HG02884 (cell line): ENCODE measurements around the gene GPR78.
A peak's percentile ranks its signal among the peaks of the same experiment; 100 is the strongest.

Experiments used
- ATAC-seq: cut with Tn5 transposase; IDR thresholded peaks from one replicate; pipeline ENCODE4 v1.9.1; 2021; ENCODE audit warnings: mild to moderate bottlenecking, moderate library complexity; ENCODE audit not compliant: unreplicated experiment

Gene GPR78

GRCh38 chr4:8585721-8586212, 5.6 kb downstream of the GPR78 start:
- ATAC-seq: no peak

GRCh38 chr4:8586246-8586645, 6.1 kb downstream of the GPR78 start:
- no peak for ATAC-seq

GRCh38 chr4:8586671-8587468, 6.7 kb downstream of the GPR78 start:
- no peak for ATAC-seq

GRCh38 chr4:8587469-8588195, 7.4 kb downstream of the GPR78 start:
- ATAC-seq: no peak

DNA sequence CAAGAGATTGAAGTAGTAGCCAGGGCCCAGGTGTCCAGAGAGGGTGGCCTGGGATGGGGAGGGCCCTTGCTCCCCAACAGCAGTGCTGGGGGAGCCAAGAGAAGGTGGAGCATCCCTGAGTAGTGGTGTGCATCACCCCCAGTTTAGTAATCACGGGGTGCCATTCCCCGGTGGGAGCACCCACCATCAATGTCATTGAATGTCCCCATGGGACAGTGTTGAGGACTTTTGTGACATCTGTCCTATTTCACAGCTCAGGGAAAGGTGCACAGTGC, 7.9 kb downstream of the GPR78 start:
- no peak for ATAC-seq

- no peak for ATAC-seq
Observed at GRCh38 chr4:8589336-8589735, 9.1 kb downstream of the GPR78 start.

GRCh38 chr4:8589823-8590545, 9.8 kb downstream of the GPR78 start:
- ATAC-seq: no peak

GRCh38 chr4:8590546-8590880, 10.3 kb downstream of the GPR78 start:
- no peak for ATAC-seq

GRCh38 chr4:8591114-8591513, 10.9 kb downstream of the GPR78 start:
- ATAC-seq: no peak

GRCh38 chr4:8591626-8592365, 11.6 kb downstream of the GPR78 start:
- ATAC-seq: no peak

DNA sequence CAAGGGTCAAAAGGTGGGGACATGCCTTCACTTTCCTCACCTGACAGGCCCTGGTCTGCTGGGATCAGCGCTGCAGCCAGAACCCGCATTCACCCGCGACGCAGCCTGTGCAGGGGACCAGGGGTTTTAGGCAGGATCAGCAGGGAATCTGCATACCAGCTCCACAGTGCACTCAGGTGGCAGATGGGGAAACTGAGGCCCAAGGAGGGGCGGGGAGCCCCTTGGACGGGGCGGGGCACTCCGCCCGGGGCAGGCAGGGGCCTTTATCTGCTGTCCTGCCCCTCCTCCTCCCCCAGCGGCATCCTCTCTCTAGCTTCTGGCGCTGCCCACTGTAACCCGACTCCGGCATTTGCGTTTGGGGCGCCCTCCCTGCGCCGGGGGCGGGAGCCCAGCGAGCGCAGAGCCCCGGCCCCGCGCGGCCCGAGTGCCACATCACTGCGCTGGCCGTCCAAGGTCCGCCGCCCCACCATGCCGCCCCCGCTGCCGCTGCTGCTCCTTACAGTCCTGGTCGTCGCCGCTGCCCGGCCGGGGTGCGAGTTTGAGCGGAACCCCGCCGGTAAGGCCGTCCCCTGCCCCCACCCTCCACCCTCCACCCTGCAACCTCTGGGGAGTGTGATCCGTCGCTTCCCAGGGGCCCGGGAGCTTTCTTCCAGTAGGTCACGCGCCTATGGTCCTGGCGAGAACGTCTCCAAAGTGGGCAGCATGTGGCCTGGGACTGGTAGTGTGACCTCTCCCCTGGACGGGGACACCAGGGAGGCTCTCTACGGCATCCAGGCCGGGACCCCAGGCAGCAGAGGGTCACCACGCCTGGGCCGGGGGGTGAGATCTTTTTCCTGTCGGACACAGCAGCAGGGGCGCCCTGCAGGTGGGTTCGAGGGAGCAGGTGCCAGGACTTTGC, 12.4 kb downstream of the GPR78 start, which contains the start of gene CPZ:
Gene CPZ, plus strand, starts transcription at position 400 of the 898 bp plus-strand sequence. Its CDS starts 69 bp downstream, at position 469.
- no peak for ATAC-seq

DNA sequence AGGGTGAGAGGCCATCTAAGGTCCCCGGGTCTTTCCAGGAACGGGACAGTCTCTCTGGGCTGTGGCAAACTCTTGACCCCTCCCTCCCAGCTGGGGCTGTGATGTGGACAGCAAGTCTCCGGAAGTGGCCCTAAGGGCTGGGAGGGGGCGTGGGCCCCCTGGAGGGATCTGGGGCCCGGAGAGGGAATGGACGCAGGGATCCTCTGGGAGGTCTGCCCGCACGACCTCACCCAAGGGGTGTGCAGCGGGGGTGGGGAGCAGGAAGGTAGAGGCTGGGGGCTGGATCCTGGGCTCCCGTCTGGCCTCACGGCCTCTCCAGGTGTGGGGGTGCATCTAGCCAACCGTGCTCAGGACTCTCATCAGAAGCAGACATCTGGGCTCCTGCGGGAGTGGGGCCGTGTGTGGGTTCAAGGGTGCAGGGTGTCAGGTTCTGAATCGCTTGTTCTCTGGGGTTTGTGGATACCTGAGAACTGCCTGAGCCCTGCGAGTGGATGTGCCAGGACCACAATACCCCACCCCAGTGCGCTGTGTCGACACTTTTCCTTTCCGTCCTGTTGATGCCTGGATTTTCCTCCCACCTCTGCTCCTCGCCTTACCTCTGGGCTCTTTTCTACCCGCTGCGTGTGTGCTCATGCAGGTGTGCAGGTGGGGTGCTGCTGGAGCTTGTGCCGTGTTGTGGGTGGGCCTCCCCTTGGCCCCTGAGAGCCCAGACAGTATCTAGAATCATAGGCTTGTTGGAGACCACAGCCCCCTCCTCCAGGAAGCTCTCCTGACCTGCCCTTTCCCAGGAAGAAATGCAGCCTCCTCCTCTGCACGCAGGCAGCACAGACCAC, 13.3 kb downstream of the GPR78 start:
- no peak for ATAC-seq

DNA sequence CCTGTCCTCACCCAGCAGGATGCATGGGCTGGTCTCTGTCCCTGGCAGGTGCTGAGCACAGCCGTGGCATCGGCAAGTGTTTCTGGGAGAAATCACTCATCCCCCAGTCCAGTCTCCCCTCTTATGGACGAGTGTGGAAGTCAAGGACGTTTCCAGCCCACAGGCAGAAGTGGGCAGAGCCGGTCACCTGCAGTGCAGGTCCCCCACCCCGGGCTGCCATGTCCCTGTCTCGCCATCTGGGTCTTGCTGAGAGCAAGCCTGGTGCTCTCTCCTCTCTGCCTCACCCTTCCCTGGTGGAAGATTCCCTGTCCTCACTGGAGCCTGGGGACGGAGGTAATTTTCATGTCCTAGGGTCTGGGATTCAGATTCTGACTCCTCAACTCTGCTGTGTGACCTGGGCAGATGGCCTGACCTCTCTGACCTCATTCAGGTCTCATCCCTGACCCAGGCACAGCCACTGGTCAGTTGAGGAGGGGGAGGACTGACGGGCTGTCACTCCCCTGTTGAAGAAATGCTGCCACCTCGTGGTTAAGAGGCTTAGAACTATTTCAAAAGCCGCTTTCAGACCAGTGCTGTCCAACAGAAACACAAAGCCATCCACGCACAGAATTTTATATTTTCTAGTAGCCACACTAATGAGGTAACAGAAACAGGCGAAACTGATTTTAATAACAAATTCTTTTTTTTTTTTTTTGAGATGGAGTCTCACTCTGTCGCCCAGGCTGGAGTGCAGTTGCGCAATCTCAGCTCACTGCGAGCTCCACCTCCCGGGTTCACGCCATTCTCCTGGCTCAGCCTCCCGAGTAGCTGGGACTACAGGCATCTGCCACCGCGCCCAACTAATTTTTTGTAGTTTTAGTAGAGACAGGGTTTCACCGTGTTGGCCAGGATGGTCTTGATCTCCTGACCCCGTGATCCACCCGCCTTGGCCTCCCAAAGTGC, 14.2 kb downstream of the GPR78 start:
- peak; percentile 53 for ATAC-seq

GRCh38 chr4:8595237-8596087, 15.3 kb downstream of the GPR78 start:
- ATAC-seq: no peak

- ATAC-seq: no peak
Observed at GRCh38 chr4:8596891-8597290, 16.7 kb downstream of the GPR78 start.

DNA sequence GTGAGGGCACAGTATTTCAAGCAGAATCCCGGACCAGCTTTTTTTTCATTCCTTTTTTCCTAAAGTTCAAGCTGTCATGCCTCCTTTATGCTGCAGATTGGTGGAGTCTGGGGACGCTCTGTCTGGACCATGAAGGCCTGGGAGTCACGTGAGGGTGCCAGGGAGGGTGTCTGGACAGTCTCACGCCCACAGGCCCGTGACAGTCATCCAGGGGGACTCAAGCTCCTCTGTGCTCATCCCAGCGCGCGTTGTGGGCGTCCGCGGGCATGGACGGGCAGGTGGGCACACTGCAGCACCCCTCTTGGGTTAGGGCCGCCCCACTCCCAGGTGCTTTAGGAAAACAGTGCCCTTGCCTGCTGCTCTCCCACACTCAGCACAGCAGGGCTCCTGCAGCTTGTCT, 17.1 kb downstream of the GPR78 start:
- no peak for ATAC-seq

DNA sequence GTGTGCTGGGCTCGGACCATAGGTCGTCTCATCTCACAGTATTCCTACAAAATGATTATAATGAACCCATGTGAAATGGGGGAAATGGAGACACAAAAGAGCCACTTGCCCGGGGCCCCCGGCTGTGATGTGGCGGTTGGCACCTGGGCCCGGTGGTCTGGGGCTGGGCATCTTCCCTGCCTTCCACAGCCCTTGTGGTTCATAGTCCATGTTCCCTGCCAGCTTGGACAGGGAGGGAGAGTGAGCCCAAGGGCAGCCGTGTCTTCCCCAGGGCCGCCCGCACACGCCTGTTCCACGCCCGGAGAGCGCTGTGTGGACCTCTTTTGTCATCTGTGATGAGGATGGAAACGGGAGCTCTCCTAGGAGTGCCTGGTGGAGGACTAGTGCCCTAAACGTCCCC, 17.6 kb downstream of the GPR78 start:
- no peak for ATAC-seq
